ENCODE measurements around the gene C7orf25. TPM values are rescaled to one million over a fixed set of nuclear protein-coding genes. Genes with fewer than 3 reads are reported as not detected.

The C7orf25 gene
- 17.2 and 18.2 TPM in 2 replicates for total RNA-seq (2013; cell fraction: nucleolus; rRNA removed)
- total RNA-seq (2014; rRNA removed), result 1.4 and 3.5 TPM in 2 replicates
- total RNA-seq (2014; rRNA removed; fragmentation: Illumina TruSeq; extraction: Trizol), result 1.9 and 2.2 TPM in 2 replicates
- total RNA-seq (2021), result 3.2 and 3.6 TPM in 2 replicates
- 0.49 TPM for polyA plus RNA-seq (2011; ENCODE audit: low read depth)
- 1.0 and 2.0 TPM in 2 replicates for polyA plus RNA-seq (2011; rRNA removed)
- polyA plus RNA-seq (2011; cell fraction: cytosol; rRNA removed), result 0.55 and 0.87 TPM in 2 replicates
- polyA plus RNA-seq (2011; cell fraction: nucleus; rRNA removed), result 2.5 and 3.0 TPM in 2 replicates
- 1.1 and 1.3 TPM in 2 replicates for polyA plus RNA-seq (2012)
- polyA plus RNA-seq (2014; fragmentation: Illumina TruSeq; extraction: Trizol), result 0.98 and 2.0 TPM in 2 replicates
- polyA plus RNA-seq (2014; fragmentation: Nextera tagmentation; extraction: Ambion mirVana), result 1 to 10 TPM in 1 of 2 experiments, under 1 TPM in 1; 0.68 to 1.3 TPM
- polyA plus RNA-seq (2014; rRNA removed), result 0.63 and 2.6 TPM in 2 replicates
- 1 to 10 TPM; 2.0 to 2.7 TPM for polyA plus RNA-seq (2016; fragmentation: Nextera tagmentation; extraction: Ambion mirVana)
- polyA minus RNA-seq (2011; rRNA and poly(A)+ RNA removed), result 1.2 and 2.1 TPM in 2 replicates
- 1.3 TPM in 1 of 2 replicates, not detected in the other for polyA minus RNA-seq (2011; cell fraction: cytosol; rRNA and poly(A)+ RNA removed)
- polyA minus RNA-seq (2011; cell fraction: nucleus; rRNA and poly(A)+ RNA removed), result 5.7 and 9.2 TPM in 2 replicates
- percentile 66 among the genes with signal in this experiment for Bru-seq, nascent RNA
- BruChase-seq, experiment 1, labeled RNA remaining after a 6-hour chase, result percentile 63 among the genes with signal in this experiment
- percentile 61 among the genes with signal in this experiment for BruChase-seq, experiment 2, labeled RNA remaining after a 2-hour chase
- long read RNA-seq, experiment 1, transcript C7orf25-201 (2 exons, 2,451 nt), result major isoform, 5 of 6 reads
- long read RNA-seq, experiment 1, partial matches to known transcripts, result 1 of 6 reads
- long read RNA-seq, experiment 1, other reads (novel, unspliced or antisense), result 0 of 6 reads
- long read RNA-seq, experiment 2, transcript C7orf25-204 (2 exons, 578 nt), result minor isoform, 5 of 35 reads
- long read RNA-seq, experiment 2, transcript C7orf25-201 (2 exons, 2,451 nt), result major isoform, 29 of 35 reads
- long read RNA-seq, experiment 2, partial matches to known transcripts, result 1 of 35 reads
- long read RNA-seq, experiment 2, other reads (novel, unspliced or antisense), result 0 of 35 reads

DNA sequence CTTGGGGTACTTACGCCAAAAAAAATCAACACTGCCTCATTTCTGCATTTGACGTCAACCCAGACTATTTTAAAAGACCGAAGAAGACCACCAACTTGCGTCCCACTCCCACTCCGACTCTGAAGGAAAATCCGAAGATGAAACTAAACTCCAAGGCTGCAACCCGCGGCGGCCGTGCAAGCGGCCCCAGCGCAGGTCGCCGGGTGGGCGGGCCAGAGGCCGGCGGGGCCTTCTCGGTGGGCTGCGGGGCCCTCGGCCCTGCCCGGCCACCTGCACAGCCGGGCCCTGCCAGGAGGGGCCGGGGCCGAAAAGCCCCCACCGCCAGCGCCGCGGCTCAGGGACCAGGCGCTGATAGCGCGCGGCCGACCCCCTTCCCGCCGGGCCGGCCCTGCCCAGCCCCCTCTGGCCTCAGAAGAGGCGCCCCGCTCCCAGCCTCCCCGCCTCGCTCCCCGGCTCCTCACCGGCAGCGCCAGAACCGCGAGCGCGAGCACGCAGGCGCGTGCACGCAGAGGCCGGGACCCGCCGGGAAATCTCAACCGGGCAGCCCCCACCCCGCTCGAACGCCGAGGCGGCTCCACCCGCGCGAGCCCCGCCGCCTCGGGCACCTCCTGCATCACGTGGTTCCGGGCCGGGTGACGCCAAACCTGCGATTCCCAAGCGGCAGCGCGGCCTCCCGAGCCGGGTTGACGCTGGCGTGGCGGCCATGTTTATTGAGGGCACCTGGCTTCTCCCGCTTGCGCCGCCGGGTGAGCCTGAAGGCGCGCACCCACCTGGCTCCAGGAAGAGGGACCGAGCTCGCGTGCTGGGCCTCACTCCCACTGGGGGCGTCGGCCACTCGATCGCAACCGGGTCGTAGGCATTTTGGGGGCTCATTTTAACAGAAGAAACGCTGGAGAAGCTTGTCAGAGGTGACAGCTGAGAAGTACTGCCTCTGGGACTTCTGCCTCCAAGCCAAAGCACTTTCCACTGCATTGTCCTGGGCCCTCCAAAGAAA, at the start of gene C7orf25:
Gene C7orf25 (minus strand): TSS at position 617 of the 994 bp plus-strand sequence. CDS start 1,170 bp downstream, outside the sequence.
- DNase-seq (ENCODE audit: low read depth, low spot score) (peak; percentile 74), ATAC-seq (peak; percentile 96), FAIRE-seq (peak; percentile 84)
- BruUV-seq (replicated peaks), result no TSS peak
- intact Hi-C loops (cut with micrococcal nuclease; ENCODE audit: unreplicated experiment), result loop anchor here (2.0 kb wide), 1 partner anchor 21 kb away; the partner anchor contains the start of genes MRPL32 and PSMA2
- Histone ChIP-seq H3K9me3 (replicated peaks; ENCODE audit: control insufficient read depth, insufficient read depth, low read length) (no peaks in the 10 kb centered on the region), H4K20me1 (ENCODE audit: control insufficient read depth, insufficient read depth) (no peaks in the 10 kb centered on the region), H2AFZ (ENCODE audit: control insufficient read depth, low read depth, low read length) (peak within 1 kb of the TSS; percentile 94), H3K27me3 (replicated peaks in 1 of 2; ENCODE audit: control insufficient read depth in 2 of 2, insufficient read depth in 2 of 2, low read length in 1 of 2) (no peaks in the 10 kb centered on the region), H3K79me2 (ENCODE audit: control insufficient read depth, insufficient read depth, low read length) (peaks cover 2% of the 10 kb centered on the region; the same call in 1 of the 2 replicates), H3K36me3 (ENCODE audit: control insufficient read depth in 2 of 2, insufficient read depth in 2 of 2, low read length in 1 of 2) (peaks cover 3 to 6% of the 10 kb centered on the region in 2 experiments; a peak in 3 of 4 replicates), H3K9ac (ENCODE audit: control insufficient read depth, insufficient read depth, low read length) (peak within 1 kb of the TSS; percentile 83), H3K4me3 (peak within 1 kb of the TSS; percentile 74), H3K27ac (ENCODE audit: control insufficient read depth, insufficient read depth) (peak within 1 kb of the TSS; percentile 72), H3K4me2 (ENCODE audit: control insufficient read depth, insufficient read depth) (peak within 1 kb of the TSS; percentile 90), H3K4me1 (ENCODE audit: control insufficient read depth, insufficient read depth, low read length) (peaks cover 15% of the 10 kb centered on the region)
- CTCF ChIA-PET, result interaction anchor here (0.7 to 2.6 kb wide), 9 partner anchors 10 to 350 kb away, joined by 3 to 9 read pairs (median 3); partner anchors contain the start of gene PSMA2
- WGBS (ENCODE audit: insufficient coverage, insufficient replicate concordance, low lambda C conversion rate, missing lambda C conversion rate), result under 1% methylated on average over 78 of the region's 95 CpGs
- SMC1A ChIA-PET (ENCODE audit: uncharacterized antibody, unreplicated experiment), result interaction anchor here (0.6 to 6.1 kb wide), 12 partner anchors 11 to 1023 kb away, joined by 3 to 34 read pairs (median 4); partner anchors contain the start of genes MRPL32 and PSMA2
- in situ Hi-C loops (cut with MboI), result no loop called here
- RAD21 ChIA-PET (ENCODE audit: unreplicated experiment), result interaction anchor here (0.9 to 1.3 kb wide), 6 partner anchors 18 to 415 kb away, joined by 3 to 7 read pairs (median 4); partner anchors contain the start of genes MRPL32 and PSMA2
- POLR2A ChIA-PET, result interaction anchor here (1.0 to 2.6 kb wide), 4 partner anchors 13 to 23 kb away, joined by 3 to 11 read pairs (median 8); partner anchors contain the start of genes MRPL32 and PSMA2
- TF ChIP-seq EP300 (IDR thresholded peaks at IDR 0.05; ENCODE audit: borderline replicate concordance in 1 of 2, control insufficient read depth in 1 of 2, low read depth in 2 of 2, low read length in 2 of 2), result no peak
- TF ChIP-seq ATF7 (IDR thresholded peaks at IDR 0.05; ENCODE audit: low read depth), result no peak
- TF ChIP-seq, protein P1, sequence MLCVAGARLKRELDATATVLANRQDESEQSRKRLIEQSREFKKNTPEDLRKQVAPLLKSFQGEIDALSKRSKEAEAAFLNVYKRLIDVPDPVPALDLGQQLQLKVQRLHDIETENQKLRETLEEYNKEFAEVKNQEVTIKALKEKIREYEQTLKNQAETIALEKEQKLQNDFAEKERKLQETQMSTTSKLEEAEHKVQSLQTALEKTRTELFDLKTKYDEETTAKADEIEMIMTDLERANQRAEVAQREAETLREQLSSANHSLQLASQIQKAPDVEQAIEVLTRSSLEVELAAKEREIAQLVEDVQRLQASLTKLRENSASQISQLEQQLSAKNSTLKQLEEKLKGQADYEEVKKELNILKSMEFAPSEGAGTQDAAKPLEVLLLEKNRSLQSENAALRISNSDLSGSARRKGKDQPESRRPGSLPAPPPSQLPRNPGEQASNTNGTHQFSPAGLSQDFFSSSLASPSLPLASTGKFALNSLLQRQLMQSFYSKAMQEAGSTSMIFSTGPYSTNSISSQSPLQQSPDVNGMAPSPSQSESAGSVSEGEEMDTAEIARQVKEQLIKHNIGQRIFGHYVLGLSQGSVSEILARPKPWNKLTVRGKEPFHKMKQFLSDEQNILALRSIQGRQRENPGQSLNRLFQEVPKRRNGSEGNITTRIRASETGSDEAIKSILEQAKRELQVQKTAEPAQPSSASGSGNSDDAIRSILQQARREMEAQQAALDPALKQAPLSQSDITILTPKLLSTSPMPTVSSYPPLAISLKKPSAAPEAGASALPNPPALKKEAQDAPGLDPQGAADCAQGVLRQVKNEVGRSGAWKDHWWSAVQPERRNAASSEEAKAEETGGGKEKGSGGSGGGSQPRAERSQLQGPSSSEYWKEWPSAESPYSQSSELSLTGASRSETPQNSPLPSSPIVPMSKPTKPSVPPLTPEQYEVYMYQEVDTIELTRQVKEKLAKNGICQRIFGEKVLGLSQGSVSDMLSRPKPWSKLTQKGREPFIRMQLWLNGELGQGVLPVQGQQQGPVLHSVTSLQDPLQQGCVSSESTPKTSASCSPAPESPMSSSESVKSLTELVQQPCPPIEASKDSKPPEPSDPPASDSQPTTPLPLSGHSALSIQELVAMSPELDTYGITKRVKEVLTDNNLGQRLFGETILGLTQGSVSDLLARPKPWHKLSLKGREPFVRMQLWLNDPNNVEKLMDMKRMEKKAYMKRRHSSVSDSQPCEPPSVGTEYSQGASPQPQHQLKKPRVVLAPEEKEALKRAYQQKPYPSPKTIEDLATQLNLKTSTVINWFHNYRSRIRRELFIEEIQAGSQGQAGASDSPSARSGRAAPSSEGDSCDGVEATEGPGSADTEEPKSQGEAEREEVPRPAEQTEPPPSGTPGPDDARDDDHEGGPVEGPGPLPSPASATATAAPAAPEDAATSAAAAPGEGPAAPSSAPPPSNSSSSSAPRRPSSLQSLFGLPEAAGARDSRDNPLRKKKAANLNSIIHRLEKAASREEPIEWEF (IDR thresholded peaks at IDR 0.05; ENCODE audit: insufficient replicate concordance, low read depth, low read length), result no peak
- TF ChIP-seq HDAC2 (IDR thresholded peaks at IDR 0.05), result no peak
- no peak for TF ChIP-seq RCOR1 (conservative IDR thresholded peaks at IDR 0.05; ENCODE audit: low read depth, low read length)
- TF ChIP-seq GABPA (IDR thresholded peaks at IDR 0.05; ENCODE audit: low read depth), result peak; percentile 79
- no peak for TF ChIP-seq ZBED1 (IDR thresholded peaks at IDR 0.05; ENCODE audit: borderline replicate concordance)
- TF ChIP-seq STAT1 (conservative IDR thresholded peaks at IDR 0.05), result peak; percentile 66; the same call in 1 of the 2 replicates
- peak; percentile 91 for TF ChIP-seq HCFC1 (IDR thresholded peaks at IDR 0.05; ENCODE audit: low read length)
- no peak for TF ChIP-seq ESRRA (IDR thresholded peaks at IDR 0.05; ENCODE audit: low read length)
- no peak for TF ChIP-seq SIN3A (IDR thresholded peaks at IDR 0.05; ENCODE audit: low read depth, low read length)
- TF ChIP-seq CBX3 (IDR thresholded peaks at IDR 0.05; ENCODE audit: borderline replicate concordance, low read depth), result no peak

All from GM12878 (cell line).